GM19468 (cell line): ENCODE measurements around the gene AHCYL2.
"Not testable (repeated sequence)": the region's sequence is repeated elsewhere in the genome, so short reads cannot be mapped to it uniquely, and the experiment has no call there.

Experiments
- ATAC-seq: cut with Tn5 transposase; IDR thresholded peaks from one replicate; pipeline ENCODE4 v1.9.1; 2021; ENCODE audit warnings: mild to moderate bottlenecking, moderate library complexity, moderate number of reproducible peaks; ENCODE audit not compliant: unreplicated experiment; ENCODE audit errors: extremely low read depth

AHCYL2 gene

DNA sequence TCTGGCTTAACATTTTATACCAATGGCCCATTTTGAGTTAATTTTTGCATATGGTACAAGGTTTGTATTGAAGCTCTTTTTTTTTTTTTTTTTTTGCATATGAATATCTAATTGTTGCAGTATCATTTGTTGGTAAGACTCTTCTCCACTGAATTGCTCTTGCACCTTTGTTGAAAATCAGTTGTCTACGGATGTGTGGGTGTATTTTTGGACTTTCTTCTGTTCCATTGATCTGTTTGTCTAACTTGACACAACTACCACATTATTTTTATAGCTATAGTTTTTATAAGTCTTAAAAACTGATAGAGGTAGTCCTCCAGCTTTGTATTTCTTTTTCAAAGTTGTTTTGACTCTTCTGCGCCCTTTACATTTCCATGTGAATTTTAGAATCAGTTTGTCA, 53.9 kb downstream of the AHCYL2 start:
- ATAC-seq: no peak

DNA sequence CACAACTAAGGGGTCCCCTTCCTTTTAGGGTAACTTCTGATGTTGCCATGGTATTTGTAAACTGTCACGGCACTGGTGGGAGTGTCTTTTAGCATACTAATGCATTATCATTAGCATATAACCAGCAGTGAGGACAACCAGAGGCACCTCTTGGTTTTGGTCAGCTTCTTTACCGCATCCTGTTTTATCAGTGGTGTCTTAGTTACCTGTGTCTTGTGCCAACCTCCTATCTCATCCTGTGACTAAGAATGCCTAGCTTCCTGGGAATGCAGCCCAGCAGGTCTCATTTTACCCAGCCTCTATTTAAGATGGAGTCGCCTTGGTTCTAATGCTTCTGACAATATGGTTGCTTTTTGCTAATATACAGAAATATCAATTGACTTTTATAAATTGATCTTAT, 54.9 kb downstream of the AHCYL2 start:
- ATAC-seq: no peak

DNA sequence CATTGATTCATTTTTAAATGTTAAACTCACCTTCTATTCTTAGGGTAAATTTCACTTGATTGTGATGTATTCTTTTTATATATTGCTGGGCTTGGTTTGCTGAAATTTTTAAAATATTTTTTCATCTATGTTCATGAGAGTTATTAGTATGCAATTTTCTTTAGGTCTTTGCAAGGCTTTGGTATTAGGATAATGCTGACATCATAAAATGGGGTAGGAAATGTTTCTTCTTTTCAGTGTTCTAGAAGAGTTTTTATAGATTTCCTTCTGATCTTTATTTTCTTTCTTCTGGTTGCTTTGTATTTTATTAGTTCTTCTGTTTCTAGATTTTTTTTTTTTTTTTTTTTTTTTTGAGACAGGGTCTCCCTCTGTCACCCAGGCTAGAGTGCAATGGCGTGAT, 56.3 kb downstream of the AHCYL2 start:
- ATAC-seq: no peak

DNA sequence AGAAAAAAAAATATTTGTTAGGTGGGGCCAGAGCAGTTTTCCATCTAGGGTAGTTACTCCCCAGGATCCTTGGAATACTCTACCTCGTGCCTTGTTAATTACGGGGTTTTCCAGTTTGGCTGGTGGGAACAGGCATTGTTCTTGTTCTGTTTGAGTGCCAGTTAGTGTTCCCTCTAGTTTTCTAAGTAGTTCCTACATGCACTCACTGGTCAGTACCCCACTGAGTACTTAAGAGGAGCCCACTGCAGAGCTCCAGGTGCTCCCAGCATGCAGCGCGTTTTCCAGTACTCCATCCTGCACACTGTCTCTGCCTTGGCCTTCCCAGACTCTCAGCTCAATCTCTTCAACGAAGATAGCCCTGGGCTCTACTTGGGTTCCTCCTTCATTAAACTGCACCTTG, 58.0 kb downstream of the AHCYL2 start:
- no peak for ATAC-seq

DNA sequence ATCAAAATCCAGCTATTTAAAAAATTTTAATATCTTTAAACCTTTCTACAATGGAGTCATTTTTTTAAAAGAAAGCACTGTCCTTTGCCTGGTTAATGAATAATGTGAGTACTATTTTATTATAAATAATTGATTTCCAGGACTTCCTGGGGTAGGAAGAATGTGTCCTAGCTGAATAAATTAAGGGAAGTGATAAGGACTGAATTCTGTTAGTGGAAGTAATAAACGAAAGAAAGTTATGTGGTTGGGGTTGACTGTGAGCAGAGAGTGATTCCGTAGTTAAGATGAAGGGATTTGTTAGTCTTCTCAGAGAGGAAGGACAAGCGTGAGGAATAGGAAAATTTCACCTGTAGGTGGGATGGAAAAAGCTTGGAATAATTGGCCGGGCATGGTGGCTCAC, 59.1 kb downstream of the AHCYL2 start:
- no peak for ATAC-seq

DNA sequence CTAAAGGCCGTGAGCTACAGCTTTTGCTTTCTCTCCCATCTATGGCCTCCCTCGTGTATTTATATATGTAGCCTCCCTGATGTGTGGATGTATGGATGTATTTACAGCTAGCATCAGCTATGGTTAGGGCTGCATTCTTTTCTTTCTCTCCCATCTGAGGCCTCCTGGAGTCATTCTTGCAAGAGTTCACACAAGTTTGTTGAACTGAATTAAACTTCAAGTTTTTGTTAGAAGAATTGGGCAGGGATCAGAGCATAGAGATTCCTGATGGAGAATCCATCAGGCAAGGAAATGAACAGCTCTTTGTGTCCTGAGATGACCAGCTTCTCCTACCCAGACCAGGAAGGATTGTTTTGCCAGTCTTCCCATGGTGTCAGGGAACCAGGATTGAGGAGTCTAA, 60.3 kb downstream of the AHCYL2 start:
- no peak for ATAC-seq

DNA sequence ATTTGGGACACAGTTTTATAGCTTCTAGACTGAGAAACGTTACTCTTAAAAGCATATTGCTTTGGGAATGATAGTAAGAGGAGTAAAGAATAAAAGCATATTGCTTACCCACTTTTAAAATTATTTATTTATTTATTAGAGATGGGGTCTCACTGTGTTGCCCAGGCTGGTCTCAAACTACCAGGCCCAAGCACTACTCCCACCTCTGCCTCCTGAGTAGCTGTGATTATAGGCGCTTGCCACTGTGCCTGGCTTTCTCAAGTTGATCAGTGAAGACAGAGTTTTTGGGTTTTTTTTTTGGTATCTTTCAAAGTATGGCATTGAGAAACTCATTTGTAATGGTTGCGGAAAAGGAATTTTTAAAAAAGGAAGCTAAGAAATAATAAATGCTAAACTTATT, 68.0 kb downstream of the AHCYL2 start:
- no peak for ATAC-seq

DNA sequence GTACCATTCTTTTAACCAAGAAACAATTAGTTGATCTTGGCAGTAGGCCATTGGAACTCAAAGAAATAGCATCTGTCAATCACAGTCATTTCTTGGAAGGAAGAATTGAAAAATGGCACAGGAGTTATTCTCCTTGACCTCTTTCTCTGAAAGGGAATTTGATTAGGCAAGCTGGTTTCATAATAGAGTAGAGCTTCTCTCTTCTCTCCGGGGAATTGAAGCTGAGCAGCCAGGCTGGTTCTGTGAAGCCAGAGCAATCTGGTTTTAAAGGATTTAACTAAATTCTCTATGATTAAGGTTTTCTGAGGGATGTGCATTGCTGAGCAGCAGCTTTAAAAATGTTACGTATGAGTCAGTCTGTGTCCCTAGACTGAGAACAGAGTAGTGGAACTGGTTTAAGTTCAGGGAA, 70.2 kb downstream of the AHCYL2 start:
- ATAC-seq: no peak

DNA sequence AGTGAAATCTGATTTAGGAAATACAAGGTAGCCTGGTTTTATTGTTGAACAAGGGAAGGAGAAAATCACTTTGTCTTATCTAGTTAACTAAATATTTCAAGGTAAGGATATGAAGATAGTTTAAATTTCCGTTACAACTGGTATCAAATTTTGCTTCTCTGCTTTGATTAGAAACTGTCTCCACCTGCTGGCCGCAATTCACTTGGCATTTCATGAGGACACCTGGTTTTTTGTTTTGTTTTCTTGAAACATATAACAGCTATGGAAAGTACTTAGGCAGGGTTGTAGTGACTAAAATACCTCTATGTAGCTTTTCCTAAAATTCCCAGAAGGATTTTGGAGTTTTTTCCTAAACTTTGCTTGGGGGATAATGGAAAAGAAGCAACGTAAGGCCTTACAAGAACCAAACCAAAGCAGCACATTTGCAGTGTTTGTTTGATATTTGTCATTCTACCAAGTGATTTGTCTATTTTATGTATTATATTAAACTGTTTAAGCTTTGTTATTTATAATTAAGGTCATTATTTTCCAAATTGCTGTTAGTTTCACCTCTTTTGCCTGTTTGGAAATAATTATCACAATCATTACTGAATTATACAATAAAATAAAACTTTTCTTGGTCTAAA, 73.6 kb downstream of the AHCYL2 start:
- ATAC-seq: no peak

DNA sequence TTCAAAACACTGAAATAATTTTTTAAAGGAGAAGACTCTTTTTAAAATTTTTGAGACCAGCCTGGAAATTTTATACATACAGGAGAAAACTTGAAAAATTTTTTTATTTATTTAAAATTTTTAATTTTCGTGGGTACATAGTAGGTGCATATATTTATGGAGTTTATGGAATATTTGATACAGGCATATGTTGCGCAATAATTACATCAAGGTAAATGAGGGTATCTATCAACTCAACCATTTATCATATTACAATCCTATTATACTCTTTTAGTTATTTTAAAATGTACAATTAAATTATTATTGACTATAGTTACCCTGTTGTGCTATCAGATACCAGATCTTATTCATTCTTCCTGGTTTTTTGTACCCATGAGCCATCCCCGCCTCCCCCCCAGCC, 75.1 kb downstream of the AHCYL2 start:
- no peak for ATAC-seq

DNA sequence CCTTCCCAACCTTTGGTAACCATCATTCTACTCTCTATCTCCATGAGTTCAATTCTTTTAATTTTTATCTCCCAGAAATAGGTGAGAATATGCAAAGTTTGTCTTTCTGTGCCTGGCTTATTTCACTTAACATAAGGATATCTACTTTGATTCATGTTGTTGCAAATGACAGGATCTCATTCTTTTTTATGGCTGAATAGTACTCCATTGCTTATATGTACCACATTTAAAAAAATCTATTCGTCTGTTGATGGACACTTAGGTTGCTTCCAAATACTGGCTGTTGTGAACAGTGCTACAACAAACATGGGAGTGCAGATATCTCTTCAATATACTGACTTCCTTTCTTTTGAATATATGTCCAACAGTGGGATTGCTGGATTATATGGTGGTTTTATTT, 75.5 kb downstream of the AHCYL2 start:
- ATAC-seq: not testable (repeated sequence)

DNA sequence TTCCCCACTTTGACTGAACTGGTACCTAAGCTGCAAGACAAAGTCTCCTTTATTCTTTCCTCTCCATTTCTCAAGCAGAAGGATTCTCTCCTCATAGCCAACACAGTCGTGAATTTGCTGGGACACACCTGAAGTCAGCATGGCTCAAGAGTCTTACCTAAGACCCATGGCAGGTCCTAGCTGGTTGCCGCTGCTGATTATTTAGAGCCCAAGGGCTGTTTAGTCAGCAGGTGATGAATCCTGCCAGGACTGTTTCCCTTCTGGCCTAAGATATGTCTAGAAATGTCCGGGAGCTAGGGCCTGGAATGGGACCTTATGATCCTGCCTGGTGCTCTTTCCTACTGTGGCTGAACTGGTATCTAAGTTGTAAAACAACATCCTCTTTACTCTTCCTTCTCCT, 82.8 kb downstream of the AHCYL2 start:
- no peak for ATAC-seq

DNA sequence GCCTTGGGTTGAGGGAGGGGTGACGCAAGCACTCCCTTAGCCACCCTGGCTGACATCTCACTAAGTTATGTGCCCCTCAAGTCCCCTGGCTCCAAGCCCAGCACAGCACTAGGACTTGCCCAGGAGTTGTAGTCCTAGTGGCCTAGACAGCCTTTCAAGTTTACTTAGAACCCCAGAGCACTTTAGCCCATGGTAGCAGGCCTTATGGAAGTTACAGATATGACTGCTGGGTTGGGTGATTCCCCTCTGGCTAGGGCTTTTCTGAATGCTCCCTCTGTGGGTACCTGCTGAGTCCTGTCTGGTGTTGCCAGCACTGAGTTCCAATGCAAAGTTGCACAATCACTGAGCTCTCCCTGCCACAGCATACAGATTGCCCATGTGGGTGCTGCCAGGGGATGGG, 83.2 kb downstream of the AHCYL2 start:
- ATAC-seq: no peak

DNA sequence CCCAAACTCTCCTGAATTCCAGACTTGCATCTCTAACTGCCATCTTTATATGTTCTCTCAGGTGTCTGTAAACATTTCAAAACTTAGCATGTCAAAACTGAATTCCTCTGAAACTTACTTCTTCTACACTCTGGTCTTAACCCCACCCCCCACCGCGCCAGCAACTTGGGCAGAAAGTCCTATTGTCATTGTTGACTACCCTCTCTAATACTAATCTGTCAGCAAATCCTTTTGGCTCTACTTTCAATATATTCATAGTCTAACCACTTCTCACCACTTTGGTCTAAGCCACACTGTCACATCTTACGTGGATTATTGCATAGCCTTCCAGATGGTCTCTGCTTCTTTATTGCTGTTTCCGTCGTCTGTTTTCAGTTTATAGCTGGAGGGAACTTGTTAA, 86.6 kb downstream of the AHCYL2 start:
- no peak for ATAC-seq

DNA sequence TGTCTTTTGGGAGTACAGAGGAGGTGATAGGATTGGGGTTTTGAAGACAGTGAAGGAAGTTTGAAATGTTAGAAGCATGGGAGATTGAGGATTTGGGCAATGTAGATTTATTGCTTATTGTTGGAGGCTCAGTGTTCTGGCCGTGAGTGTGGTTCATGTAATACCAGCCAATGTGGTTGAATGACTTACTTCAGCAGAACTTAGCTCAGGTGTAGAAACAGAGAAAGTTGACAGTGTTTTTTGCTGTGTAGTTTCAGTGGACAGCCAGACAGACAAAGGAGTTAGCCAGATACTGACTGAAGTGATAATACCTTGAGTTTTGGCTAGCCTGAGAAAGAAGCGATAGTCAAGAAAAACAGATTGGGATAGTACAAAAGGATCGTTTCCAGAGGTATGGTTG, 88.5 kb downstream of the AHCYL2 start:
- no peak for ATAC-seq

DNA sequence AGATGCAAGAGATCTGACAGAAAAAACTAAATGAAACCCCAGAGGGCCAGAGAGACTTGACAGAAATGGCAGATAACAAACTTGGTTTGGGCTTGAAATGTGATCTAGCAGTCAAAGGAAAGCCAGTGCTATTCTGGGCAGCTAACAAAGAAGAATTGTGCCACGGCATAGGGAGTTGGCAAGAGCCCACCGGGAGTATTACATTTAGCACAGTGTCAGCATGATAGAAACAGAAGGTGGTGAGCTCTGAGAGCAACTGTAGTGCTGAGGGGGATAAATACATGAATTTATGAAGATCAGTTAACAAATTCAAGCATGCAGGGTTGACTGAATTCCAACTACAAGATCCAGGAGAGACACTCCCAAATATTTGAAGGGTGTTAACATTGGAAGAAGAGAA, 91.1 kb downstream of the AHCYL2 start:
- ATAC-seq: no peak

DNA sequence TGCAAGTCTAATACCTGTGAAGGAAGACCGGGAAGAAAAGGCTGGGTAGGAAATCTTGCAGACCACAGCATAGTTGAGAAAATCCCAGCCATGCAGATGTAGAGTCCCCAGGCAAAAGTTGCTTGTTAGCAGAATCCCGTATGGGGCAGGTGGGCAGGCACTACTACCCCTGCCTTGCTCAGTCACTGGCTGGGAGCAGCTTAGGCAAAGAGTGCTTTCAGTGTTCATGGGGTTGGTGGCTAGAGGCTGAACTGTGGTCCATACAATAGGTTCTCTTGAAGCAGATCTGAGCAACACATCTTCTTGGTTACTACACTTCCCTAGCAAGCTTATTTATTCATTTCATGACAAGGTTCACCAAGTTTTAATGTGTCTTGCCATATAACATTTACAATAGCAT, 92.6 kb downstream of the AHCYL2 start:
- ATAC-seq: no peak

DNA sequence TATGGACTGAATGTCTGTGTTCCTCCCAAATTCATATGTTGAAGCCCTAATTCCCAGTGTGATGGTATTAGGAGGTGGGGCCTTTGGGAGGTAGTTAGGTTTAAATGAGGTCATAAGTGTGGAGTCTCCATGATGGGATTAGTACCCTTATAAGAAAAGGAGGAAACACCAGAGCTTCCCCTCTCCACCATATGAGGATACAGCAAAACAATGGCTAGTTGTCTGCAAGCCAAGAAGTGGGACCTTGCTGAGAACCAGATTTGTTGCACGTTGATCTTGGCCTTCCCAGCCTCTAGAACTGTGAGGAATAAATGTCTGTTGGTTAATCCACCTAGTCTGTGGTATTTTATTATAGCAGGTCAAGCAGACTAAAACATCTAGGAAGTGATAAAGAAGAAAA, 102.2 kb downstream of the AHCYL2 start:
- no peak for ATAC-seq

DNA sequence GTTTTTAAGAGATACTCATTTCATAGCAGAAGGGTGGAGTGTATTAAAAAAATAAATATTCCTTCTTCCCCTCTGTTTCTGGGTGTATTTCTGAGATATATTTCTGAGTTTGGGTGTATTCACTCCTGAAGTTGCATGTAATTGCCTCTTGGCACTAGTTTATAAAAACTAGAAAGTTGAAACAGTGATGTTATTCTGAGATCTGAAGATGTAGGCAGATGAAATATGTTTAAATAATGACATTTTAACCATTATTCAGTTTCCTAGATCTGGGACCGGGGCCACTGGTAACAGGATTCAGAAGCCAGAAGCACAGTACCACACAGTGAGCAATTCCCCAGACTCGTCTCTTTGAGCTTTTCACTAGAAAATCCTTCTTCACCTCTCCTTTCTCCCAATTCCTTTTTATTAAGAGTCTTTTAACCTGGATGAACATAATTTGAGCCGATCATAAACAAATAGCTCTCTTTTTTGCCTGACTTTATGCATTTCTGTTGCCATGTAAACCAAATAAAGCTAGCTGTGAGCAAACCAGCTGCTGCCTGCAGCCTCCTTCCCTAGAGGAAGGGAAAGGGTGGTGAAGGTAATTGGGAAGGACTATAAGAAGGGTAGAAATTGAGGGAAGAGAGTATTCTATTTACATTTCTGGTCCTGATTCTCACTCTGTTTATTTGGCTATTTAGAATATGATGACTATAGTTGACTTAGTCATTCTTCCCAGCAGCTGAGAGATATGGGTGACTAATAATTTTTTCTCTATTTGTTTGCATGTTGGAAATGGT, 107.6 kb downstream of the AHCYL2 start:
- no peak for ATAC-seq

DNA sequence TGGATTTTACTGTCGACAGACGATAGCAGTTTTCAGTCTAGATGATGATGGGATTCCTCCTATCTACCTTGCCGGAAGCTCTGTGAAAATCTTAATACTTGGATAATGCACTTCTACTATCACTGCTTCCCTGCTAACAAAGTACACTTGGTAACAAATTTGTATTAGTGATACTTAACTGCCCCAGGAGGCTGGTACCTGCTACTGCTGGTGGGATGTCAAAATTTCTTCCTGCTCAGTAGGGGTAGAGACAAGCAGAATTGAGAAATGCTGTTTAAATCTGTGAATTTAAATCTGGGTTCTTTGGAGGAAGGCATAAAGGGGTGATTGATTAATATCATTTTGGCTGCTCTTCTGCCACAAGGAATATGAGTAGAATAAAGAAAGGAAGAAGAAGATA, 109.6 kb downstream of the AHCYL2 start:
- no peak for ATAC-seq

DNA sequence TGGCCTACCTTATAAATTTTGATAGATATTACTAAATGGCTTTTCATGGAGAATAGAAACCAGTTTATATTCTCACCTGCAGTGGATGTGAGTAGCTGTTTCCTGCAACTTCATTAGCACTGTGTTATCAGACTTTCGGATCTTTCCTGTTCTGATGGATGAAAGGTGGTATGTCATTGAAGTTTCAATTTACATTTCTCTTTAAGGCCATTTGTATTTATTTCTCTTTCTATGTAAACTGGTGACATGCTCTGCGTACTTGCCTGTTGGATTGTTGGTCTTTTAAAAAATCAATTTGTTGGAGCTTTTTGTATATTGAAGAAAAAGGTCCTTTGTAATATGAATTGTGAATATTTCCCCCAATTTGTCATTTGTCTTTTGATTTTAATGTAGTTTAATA, 113.6 kb downstream of the AHCYL2 start:
- no peak for ATAC-seq

DNA sequence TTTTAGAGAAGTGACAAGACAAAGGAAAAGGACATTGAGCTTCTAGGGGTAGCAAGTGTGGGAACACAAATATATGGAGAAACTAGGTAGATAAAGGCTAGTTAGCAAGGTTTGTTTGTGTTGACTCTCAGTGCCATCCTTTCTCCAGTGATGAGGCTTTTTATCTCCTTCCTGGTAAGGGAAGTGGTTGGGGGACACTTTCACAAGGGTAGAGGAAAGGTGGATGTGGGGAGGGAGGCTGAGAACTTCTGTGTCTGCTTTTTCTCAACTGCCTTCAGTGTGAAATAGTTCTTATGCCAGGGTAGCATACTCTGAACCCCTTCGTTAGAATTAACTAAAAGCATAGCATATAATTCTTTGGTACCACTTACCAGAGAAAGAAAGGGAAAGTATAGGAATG, 116.4 kb downstream of the AHCYL2 start:
- ATAC-seq: no peak
